GM21390 (cell line): Measurements from ENCODE around the gene PARVB.

Experiments
- ATAC-seq: cut with Tn5 transposase; IDR thresholded peaks from one replicate; pipeline ENCODE4 v1.9.1; 2021; ENCODE audit not compliant: unreplicated experiment

The PARVB gene

DNA sequence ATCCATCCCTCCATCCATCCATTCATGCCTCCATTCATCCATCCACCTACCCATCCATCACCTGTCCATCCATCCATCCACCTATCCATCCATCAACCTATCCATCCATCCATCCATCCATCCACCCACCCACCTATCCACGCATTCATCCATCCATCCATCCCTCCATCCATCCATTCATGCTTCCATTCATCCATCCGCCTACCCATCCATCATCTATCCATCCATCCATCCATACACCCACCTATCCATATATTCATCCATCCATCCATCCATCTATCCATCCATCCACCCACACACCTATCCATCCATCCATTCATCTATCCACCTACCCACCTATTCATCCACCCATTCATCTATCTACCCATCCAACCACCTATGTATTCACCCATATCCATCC, 170.5 kb downstream of the PARVB start:
- no peak for ATAC-seq

DNA sequence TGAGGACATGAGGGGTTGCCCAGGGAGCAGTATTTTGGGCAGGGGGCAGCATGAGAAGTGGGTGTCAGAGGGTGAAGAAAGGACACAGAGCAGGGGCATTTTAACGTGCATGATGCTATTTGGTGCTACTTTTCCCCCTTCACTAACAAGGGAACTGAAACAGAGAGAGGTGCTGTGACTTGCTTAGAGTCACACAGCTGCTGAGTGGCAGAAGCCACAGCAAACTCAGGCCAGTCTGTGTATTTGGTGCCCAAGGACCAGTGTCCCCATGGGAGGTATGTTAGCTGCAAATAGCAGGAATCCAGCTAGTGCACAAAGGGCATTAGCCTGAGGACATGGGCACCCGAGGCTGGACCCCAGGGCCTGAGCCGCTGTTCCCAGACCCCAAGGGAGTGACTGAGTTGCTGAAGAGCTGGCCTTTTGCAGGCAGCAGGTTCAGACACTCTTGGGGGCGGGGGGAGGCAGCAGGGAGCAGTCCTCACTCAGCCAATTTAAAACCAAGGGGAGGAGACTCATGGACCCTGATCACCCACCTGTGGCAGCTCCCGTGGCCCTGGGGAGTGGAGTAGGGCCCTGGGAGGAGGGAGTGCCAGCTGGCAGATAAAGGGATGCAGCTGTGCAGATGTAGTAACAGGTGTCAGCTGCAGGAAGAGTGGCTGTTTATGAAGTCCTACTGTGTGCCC, 171.2 kb downstream of the PARVB start:
- ATAC-seq = no peak

DNA sequence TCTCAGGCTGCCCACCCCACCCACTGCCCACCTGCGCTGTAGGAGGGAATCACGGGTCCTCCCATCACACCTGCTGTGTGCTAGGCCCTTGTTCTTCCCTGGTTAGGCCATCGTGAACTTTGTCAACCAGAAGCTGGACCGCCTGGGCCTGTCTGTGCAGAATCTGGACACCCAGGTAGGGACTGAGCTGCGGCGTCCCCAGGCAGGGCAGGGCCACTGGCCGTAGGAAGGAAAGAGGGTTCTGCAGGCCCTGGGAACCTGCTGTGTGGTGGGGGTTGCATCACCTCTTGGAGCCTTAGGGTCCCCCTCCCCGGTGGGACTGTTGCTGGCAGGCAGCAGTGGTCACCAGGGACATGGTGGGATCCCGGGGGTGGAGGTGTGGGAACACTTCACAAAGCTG, 172.1 kb downstream of the PARVB start:
- ATAC-seq = no peak

- no peak for ATAC-seq
Observed at GRCh38 chr22:44196731-44197131, 172.6 kb downstream of the PARVB start.

DNA sequence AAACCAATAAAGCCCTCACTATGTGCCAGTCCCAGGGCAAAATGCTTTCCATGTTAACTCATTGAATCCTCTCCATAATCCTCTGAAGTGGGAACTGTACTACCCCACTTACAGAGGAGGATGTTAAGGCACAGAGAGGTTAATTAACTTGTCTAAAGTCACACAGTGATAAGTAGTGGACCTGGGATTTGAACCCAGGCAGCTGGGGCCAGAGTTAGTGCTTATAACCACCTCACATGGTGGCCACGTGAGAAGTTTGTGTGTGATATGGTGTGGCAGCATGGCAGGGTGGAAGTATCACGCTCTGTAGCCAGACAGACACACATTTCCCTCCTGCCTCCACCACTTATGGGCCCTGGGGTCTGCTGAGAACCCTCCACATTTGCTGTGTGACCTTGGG, 173.2 kb downstream of the PARVB start:
- ATAC-seq = no peak

- ATAC-seq = no peak
Observed at GRCh38 chr22:44199164-44199563, 175.1 kb downstream of the PARVB start.

DNA sequence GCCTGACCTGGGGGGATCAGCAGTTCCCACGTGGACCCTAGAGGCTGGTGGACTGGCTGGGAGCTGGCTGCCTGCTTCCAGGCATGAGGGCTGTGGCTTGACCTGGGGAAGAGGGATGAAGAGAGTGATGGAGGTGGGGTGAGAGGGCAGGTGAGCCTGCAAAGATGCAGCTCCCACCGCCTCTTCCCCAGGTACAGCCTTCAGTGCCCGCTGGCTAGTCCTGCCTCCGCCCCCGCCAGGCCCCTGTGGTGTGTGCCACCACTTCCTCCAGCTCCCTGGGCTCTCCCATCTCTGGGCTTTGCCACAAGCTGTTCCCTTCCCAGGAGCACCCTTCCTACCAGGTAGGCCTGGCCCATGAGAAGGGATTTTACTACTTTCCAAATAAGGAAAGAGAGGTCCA, 175.8 kb downstream of the PARVB start:
- no peak for ATAC-seq

DNA sequence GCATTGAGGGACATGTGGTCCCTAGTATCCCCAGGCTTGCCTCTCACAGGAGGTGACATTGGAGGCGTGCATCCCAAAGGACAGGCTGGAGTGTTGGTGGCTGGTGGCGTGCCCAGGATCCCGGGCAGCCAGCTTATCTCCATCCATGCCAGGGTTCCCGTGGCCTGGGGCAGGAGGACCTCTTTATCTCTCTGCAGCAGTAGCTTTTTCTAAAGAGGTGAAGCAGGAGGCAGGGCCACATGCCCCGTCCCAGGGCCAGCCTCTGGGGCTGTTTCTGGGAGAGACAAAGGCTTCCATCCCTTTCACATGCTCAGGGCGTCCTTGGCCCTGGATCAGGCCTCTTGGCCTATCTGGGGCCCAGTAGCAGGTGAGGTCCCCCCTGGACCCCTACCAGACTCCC, 176.3 kb downstream of the PARVB start:
- ATAC-seq = no peak

GRCh38 chr22:44200855-44201550, 176.9 kb downstream of the PARVB start:
- no peak for ATAC-seq

DNA sequence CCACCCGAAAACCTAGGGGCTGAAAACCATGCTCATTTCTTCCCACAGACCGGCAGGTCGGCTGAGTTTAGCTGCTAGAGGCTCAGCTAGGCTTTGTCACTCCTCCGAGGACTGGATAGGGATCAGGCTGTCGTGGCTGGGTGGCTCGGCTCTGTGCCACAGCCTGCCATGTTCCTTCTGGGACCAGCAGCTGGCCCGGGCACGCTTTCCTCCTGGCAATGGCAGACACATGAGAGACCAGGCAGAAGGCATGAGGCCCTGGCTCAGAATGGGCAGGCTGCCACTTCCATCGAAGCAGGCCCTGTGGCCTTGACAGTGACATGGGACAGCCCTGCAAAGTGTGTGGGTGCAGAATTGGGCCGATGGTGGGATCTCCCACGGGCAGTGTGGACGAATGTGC, 177.6 kb downstream of the PARVB start:
- ATAC-seq = no peak

GRCh38 chr22:44202261-44202789, 178.2 kb downstream of the PARVB start:
- ATAC-seq = no peak

GRCh38 chr22:44203203-44203602, 179.1 kb downstream of the PARVB start:
- ATAC-seq = no peak

DNA sequence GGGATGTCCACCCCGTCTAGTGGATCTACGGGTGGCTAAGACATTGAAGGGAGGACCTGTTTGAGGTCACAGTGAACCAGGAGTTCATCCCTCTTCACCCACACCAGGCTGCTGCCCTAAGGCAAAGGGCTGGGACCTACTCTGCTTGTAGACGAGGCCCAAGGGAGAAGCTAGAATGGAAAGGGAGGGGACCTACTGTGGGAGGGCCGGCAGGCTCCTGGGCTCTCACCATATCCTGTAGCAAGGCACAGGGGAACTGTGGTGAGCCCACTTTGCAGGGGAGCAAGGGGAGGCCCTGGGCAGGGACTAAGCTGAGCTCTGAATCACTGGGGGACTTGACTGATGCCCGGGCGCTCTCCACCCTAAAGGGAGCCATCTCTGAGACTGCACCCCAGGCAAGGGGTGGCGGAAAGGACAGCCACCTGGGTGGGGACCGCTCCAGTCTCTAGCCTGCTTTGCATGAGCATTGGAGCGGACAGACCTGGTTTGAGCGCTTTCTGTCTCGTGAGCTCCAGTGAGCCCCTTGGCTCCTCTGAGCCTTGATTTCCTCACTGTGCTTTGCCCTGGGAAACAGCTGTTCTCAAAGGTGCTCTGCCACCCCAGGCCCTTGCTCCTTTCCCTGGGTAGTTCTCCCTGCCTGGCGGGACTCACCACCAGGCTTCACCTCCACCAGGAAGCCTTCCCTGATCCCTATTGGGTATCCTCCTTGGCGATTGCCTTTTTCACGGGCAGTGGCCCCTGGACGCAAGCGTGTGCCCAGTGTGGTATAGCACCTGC, 180.8 kb downstream of the PARVB start:
- no peak for ATAC-seq

GRCh38 chr22:44205516-44206329, 181.6 kb downstream of the PARVB start:
- no peak for ATAC-seq

DNA sequence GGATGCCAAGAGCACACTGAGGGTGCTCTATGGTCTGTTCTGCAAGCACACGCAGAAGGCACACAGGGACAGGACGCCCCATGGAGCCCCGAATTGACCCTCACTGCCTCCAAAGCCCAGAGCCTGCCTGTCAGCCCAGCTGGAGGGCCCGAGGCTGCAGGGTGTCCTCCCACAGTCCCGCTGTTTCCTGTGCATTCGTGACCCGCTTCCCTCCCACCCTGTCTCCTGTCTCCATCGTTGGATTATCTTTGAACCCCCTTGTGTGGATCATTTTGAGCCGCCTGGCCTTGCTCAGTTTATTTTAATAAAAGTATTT, 182.2 kb downstream of the PARVB start:
- no peak for ATAC-seq

DNA sequence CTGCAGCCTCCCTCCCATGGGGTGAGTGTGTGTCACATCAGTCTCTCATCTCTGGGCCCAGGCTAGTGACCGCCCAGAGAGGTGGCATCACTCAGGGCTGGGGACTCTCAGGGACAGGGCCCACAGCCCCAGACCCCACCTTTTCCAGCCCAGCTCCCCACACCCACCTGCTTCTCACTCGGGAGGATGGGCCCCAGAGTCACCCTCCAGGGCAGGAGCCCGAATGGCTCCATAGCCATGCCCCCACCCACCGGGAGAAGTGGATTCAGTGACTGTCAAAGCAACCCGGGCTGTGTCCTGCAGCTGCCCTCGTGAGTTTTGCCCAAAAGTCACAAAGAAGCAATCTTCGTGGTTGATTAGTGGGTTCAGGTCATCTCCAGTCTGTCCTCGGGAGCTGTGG, 182.6 kb downstream of the PARVB start:
- no peak for ATAC-seq

GRCh38 chr22:44207173-44207980, 183.3 kb downstream of the PARVB start:
- no peak for ATAC-seq

- ATAC-seq = no peak
Observed at GRCh38 chr22:44207981-44208317, 183.8 kb downstream of the PARVB start.

- ATAC-seq = no peak
Observed at GRCh38 chr22:44209343-44209742, 185.2 kb downstream of the PARVB start.

DNA sequence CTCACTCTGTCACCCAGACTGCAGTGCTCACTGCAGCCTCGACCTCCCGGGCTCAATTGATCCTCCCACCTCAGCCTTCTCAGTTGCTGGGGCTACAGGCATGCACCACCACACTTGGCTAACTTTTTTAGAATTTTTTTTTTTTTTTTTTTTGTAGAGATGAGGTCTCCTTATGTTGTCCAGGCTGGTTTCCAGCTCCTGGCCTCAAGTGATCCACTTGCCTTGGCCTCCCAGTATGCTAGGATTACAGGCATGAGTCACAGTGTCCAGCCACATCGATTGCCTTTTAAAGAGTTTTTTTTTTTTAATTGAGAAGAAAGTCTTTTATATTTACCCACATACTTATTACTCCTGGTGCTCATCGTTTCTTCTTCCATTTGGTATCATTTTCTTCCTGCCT, 186.6 kb downstream of the PARVB start:
- no peak for ATAC-seq
